A673 (cell line): ENCODE results near the gene WNK4.

ENCODE experiments used
- CTCF ChIP-seq: fragments of 300-800, 200-600 bp; sonication (generic); conservative IDR thresholded peaks from 2 replicates; pipeline ENCODE4 v1.5.1; 2017; ENCODE audit warnings: low read depth, mild to moderate bottlenecking, antibody characterized with exemption, low read length, moderate library complexity, mixed read lengths
- EZH2 ChIP-seq: fragments of 200-600 bp; sonication (generic); IDR thresholded peaks from 2 replicates; pipeline ENCODE4 v1.6.1; 2017; ENCODE audit warnings: borderline replicate concordance, low read depth, mild to moderate bottlenecking, mixed read lengths, antibody characterized with exemption, low read length; ENCODE audit not compliant: poor library complexity, severe bottlenecking

- TF ChIP-seq CTCF, result no peak
- no peak for TF ChIP-seq EZH2
Observed at GRCh38 chr17:42791948-42792347, 11.5 kb downstream of the WNK4 start.
